GM12878 (cell line): ENCODE measurements around the gene NIPAL4. TPM values are rescaled to one million over a fixed set of nuclear protein-coding genes. Genes with fewer than 3 reads are reported as not detected.
A peak's percentile ranks its signal among the peaks of the same experiment; 100 is the strongest.

Experiments
- ATAC-seq: fragments of 200-7000 bp; cut with Tn5 transposase; 3 replicates; pipeline ENCODE4 v1.9.1; 2020; ENCODE audit warnings: mild to moderate bottlenecking, moderate library complexity
- BruUV-seq: library from RNA; stranded (reverse); fragments of 400-500 nt; replicated peaks from 2 replicates; lab custom pipeline; 2021; lab: Mats Ljungman, UMichigan
- CTCF ChIA-PET: fragments of 300-600 bp; sonication (Branson Sonifier 250); formaldehyde crosslinking; extraction: SDS; loops from one replicate; lab custom pipeline; 2021; ENCODE audit warnings: inconsistent platforms; lab: Yijun Ruan, JAX
- POLR2A ChIA-PET: fragments of 350-600 bp; formaldehyde crosslinking; extraction: SDS; loops from one replicate; lab custom pipeline; 2021; ENCODE audit warnings: inconsistent platforms; lab: Charles Lee
- RAD21 ChIA-PET: fragments of 300-600 bp; sonication (Branson Sonifier 250); formaldehyde crosslinking; loops from one replicate; lab custom pipeline; 2023; ENCODE audit warnings: antibody characterized with exemption; ENCODE audit not compliant: unreplicated experiment; lab: Charles Lee
- SMC1A ChIA-PET: fragments of 300-600 bp; sonication (Branson Sonifier 250); formaldehyde crosslinking; loops from one replicate; lab custom pipeline; 2023; ENCODE audit not compliant: unreplicated experiment, uncharacterized antibody; lab: Charles Lee
- DNase-seq: peaks from one replicate; pipeline ENCODE4 v3.0.0-alpha.2; 2011; ENCODE audit warnings: low read depth, low spot score
- FAIRE-seq: peaks from 3 replicates; lab custom pipeline; 2011; peaks lifted over from hg19 to GRCh38; lab: Jason Lieb, UNC
- H2AFZ ChIP-seq: 2 replicates; pipeline ENCODE4 v1.6.0; 2011; ENCODE audit warnings: low read depth, low read length, control low read depth; ENCODE audit not compliant: control insufficient read depth
- H3K27ac ChIP-seq: 2 replicates; pipeline ENCODE4 v1.5.1; 2011; ENCODE audit warnings: control low read depth; ENCODE audit not compliant: control insufficient read depth, insufficient read depth
- H3K27me3 ChIP-seq, 2 experiments: replicated peaks in 1 of 2; 2 replicates each; pipeline versions ENCODE4 v1.6.0 to v1.6.1; 2011; ENCODE audit warnings: low read length in 1 of 2; ENCODE audit not compliant: control insufficient read depth in 2 of 2, insufficient read depth in 2 of 2
- H3K36me3 ChIP-seq, 2 experiments: 2 replicates each; pipeline ENCODE4 v1.5.1; 2011; ENCODE audit warnings: low read length in 1 of 2; ENCODE audit not compliant: control insufficient read depth in 2 of 2, insufficient read depth in 2 of 2
- H3K4me1 ChIP-seq: 2 replicates; pipeline ENCODE4 v1.6.1; 2011; ENCODE audit warnings: mild to moderate bottlenecking, low read length, moderate library complexity, mixed read lengths; ENCODE audit not compliant: control insufficient read depth, insufficient read depth
- H3K4me2 ChIP-seq: 2 replicates; pipeline ENCODE4 v1.6.0; 2011; ENCODE audit warnings: control low read depth; ENCODE audit not compliant: control insufficient read depth, insufficient read depth
- H3K4me3 ChIP-seq: fragments of 200-600 bp; sonication (generic); 2 replicates; pipeline ENCODE4 v1.5.1; 2016
- H3K79me2 ChIP-seq: 2 replicates; pipeline ENCODE4 v1.6.0; 2011; ENCODE audit warnings: low read length; ENCODE audit not compliant: control insufficient read depth, insufficient read depth
- H3K9ac ChIP-seq: 2 replicates; pipeline ENCODE4 v1.8.0; 2011; ENCODE audit warnings: low read length, control low read depth, mixed read lengths; ENCODE audit not compliant: control insufficient read depth, insufficient read depth
- H3K9me3 ChIP-seq: replicated peaks from 3 replicates; pipeline ENCODE4 v1.5.1; 2011; ENCODE audit warnings: mild to moderate bottlenecking, low read length; ENCODE audit not compliant: control insufficient read depth, insufficient read depth
- H4K20me1 ChIP-seq: 2 replicates; pipeline ENCODE4 v1.6.0; 2011; ENCODE audit not compliant: control insufficient read depth, insufficient read depth
- BMI1 ChIP-seq: fragments of 450-650 bp; IDR thresholded peaks from 2 replicates; pipeline ENCODE4 v1.6.1; 2016; ENCODE audit warnings: mild to moderate bottlenecking, moderate library complexity, borderline replicate concordance
- BRCA1 ChIP-seq: IDR thresholded peaks from 2 replicates; pipeline ENCODE4 v1.6.1; 2011; ENCODE audit warnings: low read depth, low read length, improper control_type of control experiment
- CBX5 ChIP-seq: sonication (generic); IDR thresholded peaks from 2 replicates; pipeline ENCODE4 v1.6.1; 2016; ENCODE audit warnings: low read depth, moderate library complexity, mild to moderate bottlenecking, inconsistent platforms
- CHD1 ChIP-seq: IDR thresholded peaks from 2 replicates; pipeline ENCODE4 v1.6.1; 2012; ENCODE audit warnings: low read depth, low read length, improper control_type of control experiment
- CHD4 ChIP-seq: fragments of 200-600 bp; sonication (generic); IDR thresholded peaks from 2 replicates; pipeline ENCODE4 v1.6.1; 2016; ENCODE audit warnings: mild to moderate bottlenecking
- FOS ChIP-seq: IDR thresholded peaks from 3 replicates; pipeline ENCODE4 v1.6.1; 2011; ENCODE audit warnings: borderline replicate concordance; ENCODE audit not compliant: insufficient read length; ENCODE audit errors: extremely low read depth
- HSF1 ChIP-seq: fragments of 150-350 bp; IDR thresholded peaks from 2 replicates; pipeline ENCODE4 v1.6.1; 2014; ENCODE audit warnings: mild to moderate bottlenecking, low read depth, low read length
- KDM1A ChIP-seq: fragments of 200-600 bp; sonication (generic); IDR thresholded peaks from 2 replicates; pipeline ENCODE4 v1.6.1; 2016; ENCODE audit warnings: borderline replicate concordance
- MEF2B ChIP-seq: fragments of 450-650 bp; IDR thresholded peaks from 2 replicates; pipeline ENCODE4 v1.6.1; 2018; ENCODE audit warnings: mild to moderate bottlenecking, moderate library complexity; ENCODE audit not compliant: partially characterized antibody, poor library complexity, severe bottlenecking
- MLLT1 ChIP-seq: fragments of 450-650 bp; IDR thresholded peaks from 2 replicates; pipeline ENCODE4 v1.6.1; 2016; ENCODE audit warnings: mild to moderate bottlenecking
- RUNX3 ChIP-seq: IDR thresholded peaks from 2 replicates; pipeline ENCODE4 v1.6.1; 2012; ENCODE audit warnings: low read length, inconsistent platforms
- SP1 ChIP-seq: IDR thresholded peaks from one replicate; pipeline ENCODE4 v1.6.1; 2011; ENCODE audit warnings: low read depth, low read length
- TCF12 ChIP-seq: IDR thresholded peaks from 2 replicates; pipeline ENCODE4 v1.6.1; 2011; ENCODE audit warnings: low read depth, mild to moderate bottlenecking, low read length
- ZNF217 ChIP-seq: fragments of 450-650 bp; IDR thresholded peaks from 2 replicates; pipeline ENCODE4 v1.6.1; 2017; ENCODE audit warnings: antibody characterized with exemption, mild to moderate bottlenecking
- ZNF274 ChIP-seq: IDR thresholded peaks from one replicate; pipeline ENCODE4 v1.8.0; 2011; ENCODE audit not compliant: insufficient read length, insufficient read depth
- ZSCAN29 ChIP-seq: fragments of 450-650 bp; IDR thresholded peaks from 2 replicates; pipeline ENCODE4 v1.6.1; 2017; ENCODE audit warnings: mild to moderate bottlenecking, moderate library complexity
- WGBS: methylation state at CpG from one replicate; pipeline ENCODE4 v1.1.6; 2016; ENCODE audit warnings: low lambda C conversion rate; ENCODE audit not compliant: insufficient replicate concordance, insufficient coverage; ENCODE audit errors: missing lambda C conversion rate; 5-methylcytosine and 5-hydroxymethylcytosine counted together
- in situ Hi-C: fragments of 300-500 bp; cut with MboI; formaldehyde crosslinking; loops from 9 replicates; pipeline ENCODE4 v1.14.3; 2018; ENCODE audit warnings: mixed read lengths
- intact Hi-C: fragments of 100-400 bp; cut with micrococcal nuclease; formaldehyde crosslinking; loops from one replicate; pipeline ENCODE4 v1.14.2; 2022; ENCODE audit not compliant: unreplicated experiment
- polyA plus RNA-seq, 11 experiments: library from polyadenylated mRNA; depleted of rRNA in 4 of 11; unstranded in 6 of 11; stranded (reverse) in 5 of 11; fragments of >200 nt; fragmentation: Nextera tagmentation in 4 of 11; fragmentation: Illumina TruSeq in 1 of 11; extraction: Ambion mirVana in 4 of 11; extraction: Trizol in 1 of 11; gene quantifications; 1 replicate in 1 of 11; 2 replicates in 10 of 11; pipeline versions ENCODE4 v1.2.1 to v1.2.3, GENCODE V29; 2011 to 2016; ENCODE audit warnings: inconsistent platforms in 2 of 11, missing spikeins in 2 of 11, low read depth in 1 of 11
- total RNA-seq, 4 experiments: library from RNA; depleted of rRNA in 3 of 4; stranded (reverse); fragments of >200 nt in 3 of 4; fragmentation: Illumina TruSeq in 1 of 4; extraction: Trizol in 1 of 4; gene quantifications; 2 replicates each; pipeline versions ENCODE4 v1.2.1 to v1.2.3, GENCODE V29; 2013 to 2021

Gene NIPAL4
- total and polyA plus RNA-seq, 10 of the 15 experiments (the other 5 are each of a cell fraction or from before 2014, with no cell fraction given): 0.11 to 15.5 (median 5.9) TPM

GRCh38 chr5:157455057-157455456 is 5.0 kb upstream of the NIPAL4 start:
- H4K20me1 ChIP-seq: no peaks in the 10 kb centered on the region
- no peak for ATAC-seq
- ChIA-PET CTCF (interaction anchor here (0.8 to 4.5 kb wide), 5 partner anchors 14 to 126 kb away, joined by 3 to 20 read pairs (median 3); no protein-coding TSS in a partner anchor), SMC1A (interaction anchor here (1.6 to 2.9 kb wide), 3 partner anchors 15 to 22 kb away, joined by 6 to 10 read pairs (median 7); no protein-coding TSS in a partner anchor), POLR2A (no interaction called here), RAD21 (no interaction called here)
- 49% methylated on average over 7 of the region's 7 CpGs for WGBS
- H3K27ac ChIP-seq: no peak overlapping the region
- peak; percentile 38 for TF ChIP-seq RUNX3
- TF ChIP-seq SP1: no peak
- DNase-seq: no peak
- intact Hi-C loops (no loop called here), in situ Hi-C loops (no loop called here)
- 0 out of 2 replicates have a peak, but pooled peaks cover 5% of the 10 kb centered on the region for H3K4me1 ChIP-seq
- H3K4me3 ChIP-seq: no peak overlapping the region
- no peak overlapping the region for H2AFZ ChIP-seq
- BruUV-seq: no TSS peak
- no peaks in the 10 kb centered on the region for H3K36me3 ChIP-seq
- no peaks in the 10 kb centered on the region for H3K9me3 ChIP-seq
- H3K9ac ChIP-seq: no peak overlapping the region
- no peak overlapping the region for H3K4me2 ChIP-seq
- H3K27me3 ChIP-seq: no peaks in the 10 kb centered on the region; a peak in 1 of 4 replicates
- FAIRE-seq: no peak
- H3K79me2 ChIP-seq: no peaks in the 10 kb centered on the region

GRCh38 chr5:157456301-157456700 is 3.7 kb upstream of the NIPAL4 start:
- Histone ChIP-seq H3K79me2 (no peaks in the 10 kb centered on the region), H3K4me2 (no peak overlapping the region), H3K4me1 (0 out of 2 replicates have a peak, but pooled peaks cover 5% of the 10 kb centered on the region), H3K9ac (no peak overlapping the region), H4K20me1 (no peaks in the 10 kb centered on the region), H3K27me3 (no peaks in the 10 kb centered on the region; a peak in 2 of 4 replicates), H2AFZ (no peak overlapping the region), H3K27ac (no peak overlapping the region), H3K4me3 (no peak overlapping the region), H3K36me3 (no peaks in the 10 kb centered on the region), H3K9me3 (no peaks in the 10 kb centered on the region)
- POLR2A ChIA-PET: interaction anchor here (1.4 kb wide), 1 partner anchor 14 kb away, joined by 3 read pairs; no protein-coding TSS in a partner anchor
- WGBS: 60% methylated on average over 5 of the region's 5 CpGs
- ATAC-seq: no peak
- no peak for FAIRE-seq
- CTCF ChIA-PET: interaction anchor here (1.4 to 5.6 kb wide), 4 partner anchors 10 to 23 kb away, joined by 6 to 60 read pairs (median 14); no protein-coding TSS in a partner anchor
- no TSS peak for BruUV-seq
- SMC1A ChIA-PET: interaction anchor here (1.8 to 2.9 kb wide), 2 partner anchors 13 to 23 kb away, joined by 7 to 10 read pairs; no protein-coding TSS in a partner anchor
- intact Hi-C loops: no loop called here
- RAD21 ChIA-PET: no interaction called here
- in situ Hi-C loops: no loop called here
- DNase-seq: no peak
- TF ChIP-seq BRCA1 (no peak), KDM1A (no peak), MLLT1 (no peak), CBX5 (no peak), ZSCAN29 (no peak), CHD1 (no peak), HSF1 (no peak), TCF12 (no peak), MEF2B (no peak), ZNF217 (no peak), BMI1 (no peak), ZNF274 (no peak), CHD4 (no peak), FOS (no peak)
